IMR-90 (cell line): ENCODE results near the gene KLF13. TPM values are rescaled to one million over a fixed set of nuclear protein-coding genes. Genes with fewer than 3 reads are reported as not detected.
A peak's percentile ranks its signal among the peaks of the same experiment; 100 is the strongest.

ENCODE experiments used
- ATAC-seq: fragments of 200-7000 bp; cut with Tn5 transposase; 2 replicates; pipeline ENCODE4 v1.9.1; 2020; ENCODE audit warnings: low read depth, mild to moderate bottlenecking, moderate library complexity
- BruUV-seq: library from RNA; stranded (reverse); fragments of 400-500 nt; replicated peaks from 2 replicates; lab custom pipeline; 2021; lab: Mats Ljungman, UMichigan
- CTCF ChIA-PET: fragments of 300-600 bp; formaldehyde crosslinking; extraction: SDS; loops from one replicate; lab custom pipeline; 2021; ENCODE audit warnings: antibody characterized with exemption; lab: Yijun Ruan, JAX
- POLR2A ChIA-PET: fragments of 300-600 bp; sonication (Branson Sonifier 250); formaldehyde crosslinking; loops from one replicate; lab custom pipeline; 2022; ENCODE audit warnings: antibody characterized with exemption; ENCODE audit not compliant: unreplicated experiment; lab: Charles Lee
- DNase-seq: peaks from one replicate; pipeline ENCODE4 v3.0.0; 2013
- H2AFZ ChIP-seq: replicated peaks from 2 replicates; pipeline ENCODE3; 2013; ENCODE audit warnings: low read length, mild to moderate bottlenecking; ENCODE audit not compliant: poor library complexity
- H2AK5ac ChIP-seq: 2 replicates; pipeline ENCODE4 v1.6.1; 2013; ENCODE audit warnings: low read depth, low read length, inconsistent platforms
- H2AK9ac ChIP-seq: replicated peaks from 2 replicates; pipeline ENCODE3; 2013; ENCODE audit warnings: mild to moderate bottlenecking, low read depth, low read length, moderate library complexity; ENCODE audit not compliant: poor library complexity
- H2BK120ac ChIP-seq: 2 replicates; pipeline ENCODE4 v1.6.1; 2013; ENCODE audit warnings: low read depth, low read length, inconsistent platforms
- H2BK15ac ChIP-seq: 3 replicates; pipeline ENCODE4 v1.6.1; 2013; ENCODE audit warnings: low read depth, low read length, inconsistent platforms
- H2BK20ac ChIP-seq: 2 replicates; pipeline ENCODE4 v1.6.1; 2013; ENCODE audit warnings: low read depth, mild to moderate bottlenecking, inconsistent platforms, low read length, moderate library complexity
- H2BK5ac ChIP-seq: 2 replicates; pipeline ENCODE4 v1.6.1; 2013; ENCODE audit warnings: mild to moderate bottlenecking, low read depth, low read length, inconsistent platforms; ENCODE audit not compliant: poor library complexity, severe bottlenecking
- H3K14ac ChIP-seq: replicated peaks from 2 replicates; pipeline ENCODE4 v1.6.1; 2013; ENCODE audit warnings: low read depth, low read length, inconsistent platforms
- H3K18ac ChIP-seq: 2 replicates; pipeline ENCODE4 v1.6.1; 2013; ENCODE audit warnings: low read depth, low read length, control low read depth
- H3K23ac ChIP-seq: 2 replicates; pipeline ENCODE4 v1.6.1; 2013; ENCODE audit warnings: low read depth, low read length, inconsistent platforms
- H3K27ac ChIP-seq: 2 replicates; pipeline ENCODE4 v1.5.1; 2013; ENCODE audit warnings: mild to moderate bottlenecking, control low read depth, low read length; ENCODE audit not compliant: insufficient read depth
- H3K27me3 ChIP-seq: 2 replicates; pipeline ENCODE4 v1.6.1; 2013; ENCODE audit warnings: low read length; ENCODE audit not compliant: control insufficient read depth, insufficient read depth
- H3K36me3 ChIP-seq: 2 replicates; pipeline ENCODE4 v1.6.1; 2013; ENCODE audit warnings: low read length, mixed read lengths; ENCODE audit not compliant: control insufficient read depth, insufficient read depth
- H3K4ac ChIP-seq: 2 replicates; pipeline ENCODE4 v1.6.1; 2013; ENCODE audit warnings: low read depth, low read length, inconsistent platforms
- H3K4me1 ChIP-seq: 2 replicates; pipeline ENCODE4 v1.6.1; 2013; ENCODE audit warnings: low read length, mixed read lengths; ENCODE audit not compliant: control insufficient read depth, insufficient read depth
- H3K4me2 ChIP-seq: 2 replicates; pipeline ENCODE4 v1.6.1; 2013; ENCODE audit warnings: low read depth, mild to moderate bottlenecking, control low read depth, low read length, moderate library complexity
- H3K4me3 ChIP-seq: 2 replicates; pipeline ENCODE4 v1.5.1; 2013; ENCODE audit warnings: low read depth, mild to moderate bottlenecking, control low read depth, low read length, moderate library complexity; ENCODE audit not compliant: insufficient read depth
- H3K56ac ChIP-seq: 2 replicates; pipeline ENCODE4 v1.6.1; 2013; ENCODE audit warnings: low read length, inconsistent platforms; ENCODE audit not compliant: insufficient read depth; ENCODE audit errors: extremely low read depth
- H3K79me1 ChIP-seq, 2 experiments: 2 replicates each; pipeline ENCODE4 v1.6.1; 2013; ENCODE audit warnings: low read length in 2 of 2, inconsistent platforms in 1 of 2, low read depth in 1 of 2
- H3K9ac ChIP-seq: 2 replicates; pipeline ENCODE4 v1.6.1; 2013; ENCODE audit warnings: low read depth, low read length, control low read depth
- H3K9me1 ChIP-seq: 2 replicates; pipeline ENCODE4 v1.6.1; 2013; ENCODE audit warnings: low read length, inconsistent platforms; ENCODE audit not compliant: insufficient read depth
- H3K9me3 ChIP-seq: 2 replicates; pipeline ENCODE4 v1.6.1; 2013; ENCODE audit warnings: low read length; ENCODE audit not compliant: control insufficient read depth, insufficient read depth
- H4K20me1 ChIP-seq: 2 replicates; pipeline ENCODE4 v1.6.1; 2013; ENCODE audit warnings: low read length, inconsistent platforms; ENCODE audit not compliant: insufficient read depth
- H4K5ac ChIP-seq: 2 replicates; pipeline ENCODE4 v1.6.1; 2013; ENCODE audit warnings: mild to moderate bottlenecking, low read depth, low read length, control low read depth
- H4K8ac ChIP-seq, 2 experiments: 2 replicates each; pipeline ENCODE4 v1.6.1; 2013; ENCODE audit warnings: low read depth in 2 of 2, low read length in 2 of 2, control low read depth in 1 of 2, inconsistent platforms in 1 of 2
- H4K91ac ChIP-seq: 2 replicates; pipeline ENCODE4 v1.6.1; 2013; ENCODE audit warnings: low read depth, low read length, inconsistent platforms; ENCODE audit not compliant: insufficient read depth
- NFE2L2 ChIP-seq: fragments of 150-350 bp; IDR thresholded peaks from 2 replicates; pipeline ENCODE4 v1.6.1; 2016; ENCODE audit warnings: low read depth, mild to moderate bottlenecking, low read length
- RCOR1 ChIP-seq: IDR thresholded peaks from 2 replicates; pipeline ENCODE4 v1.6.1; 2012; ENCODE audit warnings: mild to moderate bottlenecking, low read length, improper control_type of control experiment; ENCODE audit not compliant: insufficient replicate concordance
- WGBS, 2 experiments: methylation state at CpG; one replicate each; pipeline versions ENCODE4 v1.1.5 to v1.1.7; 2013; ENCODE audit warnings: missing lambda C conversion rate in 2 of 2; ENCODE audit not compliant: insufficient read length in 1 of 2; ENCODE audit errors: extremely low coverage in 2 of 2; 5-methylcytosine and 5-hydroxymethylcytosine counted together
- dilution Hi-C: fragments of 300-500 bp; cut with HindIII; formaldehyde crosslinking; loops from one replicate; pipeline ENCODE4 v1.14.3; 2018; ENCODE audit warnings: low sequenced_read_pairs; ENCODE audit not compliant: unreplicated experiment
- in situ Hi-C: fragments of 300-500 bp; cut with MboI; formaldehyde crosslinking; loops from 3 replicates; pipeline ENCODE4 v1.14.3; 2019; ENCODE audit warnings: low sequenced_read_pairs, inconsistent platforms, mixed read lengths
- intact Hi-C: fragments of 100-400 bp; cut with micrococcal nuclease; formaldehyde crosslinking; loops from 2 replicates; pipeline ENCODE4 v1.10.0; 2022
- polyA plus RNA-seq, 3 experiments: library from polyadenylated mRNA; depleted of rRNA; stranded (reverse); fragments of >200 nt; gene quantifications; 2 replicates each; pipeline ENCODE4 v1.2.3, GENCODE V29; 2012; ENCODE audit warnings: low replicate concordance in 1 of 3
- total RNA-seq: library from RNA; depleted of rRNA; stranded (reverse); fragments of >200 nt; gene quantifications from 2 replicates; pipeline ENCODE4 v1.2.3, GENCODE V29; 2012

The KLF13 gene
- total and polyA plus RNA-seq, 2 of the 4 experiments (the other 2 are of a cell fraction) = 9.5 to 10.6 TPM

GRCh38 chr15:31403606-31404005 is 77.0 kb downstream of the KLF13 start:
- peak overlapping the region; percentile 43; the same call in 1 of the 2 replicates for H4K91ac ChIP-seq
- in situ Hi-C loops = loop anchor here (5.0 kb wide), 1 partner anchor 34 kb away; no protein-coding TSS in a partner anchor
- peak overlapping the region; percentile 70 for H2AK9ac ChIP-seq
- H2AK5ac ChIP-seq = peak overlapping the region; percentile 68
- TF ChIP-seq NFE2L2 (no peak), RCOR1 (no peak)
- no peak overlapping the region for H3K18ac ChIP-seq
- H3K9me1 ChIP-seq = peaks cover 17% of the 10 kb centered on the region; the same call in 1 of the 2 replicates
- intact Hi-C loops = no loop called here
- ChIA-PET POLR2A (no interaction called here), CTCF (no interaction called here)
- ATAC-seq (peak; percentile 43; the same call in 1 of the 2 replicates), DNase-seq (peak; percentile 50)
- dilution Hi-C loops = no loop called here
- no peaks in the 10 kb centered on the region for H3K27me3 ChIP-seq
- H4K5ac ChIP-seq = no peak overlapping the region
- peaks cover 3% of the 10 kb centered on the region for H3K9me3 ChIP-seq
- peak overlapping the region; percentile 52; the same call in 1 of the 2 replicates for H3K4ac ChIP-seq
- BruUV-seq = no TSS peak
- no peak overlapping the region; the same call in 1 of the 2 replicates for H3K27ac ChIP-seq
- WGBS, 2 experiments = no CpG with 5 or more reads among the region's 5 CpGs
- H2BK5ac ChIP-seq = no peak overlapping the region
- no peaks in the 10 kb centered on the region for H3K79me1 ChIP-seq
- H3K4me1 ChIP-seq = peaks cover 6% of the 10 kb centered on the region; the same call in 1 of the 2 replicates
- H3K56ac ChIP-seq = no peak overlapping the region
- no peaks in the 10 kb centered on the region for H4K20me1 ChIP-seq
- peak overlapping the region; percentile 40; the same call in 1 of the 2 replicates for H2BK120ac ChIP-seq
- no peak overlapping the region for H3K9ac ChIP-seq
- peak overlapping the region in 1 of 2 experiments; percentile 66; a peak in 1 of 4 replicates for H4K8ac ChIP-seq
- H3K36me3 ChIP-seq = no peaks in the 10 kb centered on the region
- H2BK15ac ChIP-seq = peak overlapping the region; percentile 4; the same call in 2 of the 3 replicates
- peak overlapping the region; percentile 14; the same call in 1 of the 2 replicates for H2BK20ac ChIP-seq
- H3K14ac ChIP-seq = peak overlapping the region; percentile 51; the same call in 1 of the 2 replicates
- H2AFZ ChIP-seq = peak overlapping the region; percentile 49
- H3K23ac ChIP-seq = no peak overlapping the region; the same call in 1 of the 2 replicates
- no peak overlapping the region for H3K4me3 ChIP-seq
- H3K4me2 ChIP-seq = no peak overlapping the region
